Stimulated activated CD4-positive, alpha-beta T cell treated with anti-CD3 and anti-CD28 coated beads, Interleukin-2, amount 100 ng/mL, for 48 hours (primary cell): ENCODE results near the gene BBS12.

Experiments
- DNase-seq, 2 donors: peaks; one replicate each; pipeline ENCODE4 v3.0.0-alpha.2; 2020

The BBS12 gene

GRCh38 chr4:122732329-122733026 lies at the start of gene BBS12:
Gene BBS12, plus strand, starts transcription at chr4:122732704. Its CDS starts 9,189 bp downstream, at chr4:122741893.
- DNase-seq = peak; percentile 99

DNA sequence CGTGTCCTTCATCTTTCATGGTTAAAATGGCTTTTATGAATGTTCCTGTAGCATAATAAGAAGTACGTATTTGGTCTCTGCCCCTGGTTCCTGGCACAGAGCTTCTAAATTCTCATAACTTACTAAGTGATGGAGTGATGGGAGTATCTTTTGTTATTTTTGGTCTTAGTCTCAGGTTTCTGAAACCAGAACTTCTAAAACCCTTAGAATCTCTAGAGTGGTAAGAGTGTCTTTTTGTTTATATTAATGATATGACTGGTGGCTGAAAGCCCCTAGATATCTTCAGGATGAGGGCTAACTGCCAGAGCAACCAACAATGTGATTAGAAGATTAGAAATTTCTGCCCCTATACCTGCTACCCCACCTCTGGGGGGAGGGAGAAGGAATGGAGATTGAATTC lies 45.8 kb upstream of the BBS12 start:
- no peak for DNase-seq

DNA sequence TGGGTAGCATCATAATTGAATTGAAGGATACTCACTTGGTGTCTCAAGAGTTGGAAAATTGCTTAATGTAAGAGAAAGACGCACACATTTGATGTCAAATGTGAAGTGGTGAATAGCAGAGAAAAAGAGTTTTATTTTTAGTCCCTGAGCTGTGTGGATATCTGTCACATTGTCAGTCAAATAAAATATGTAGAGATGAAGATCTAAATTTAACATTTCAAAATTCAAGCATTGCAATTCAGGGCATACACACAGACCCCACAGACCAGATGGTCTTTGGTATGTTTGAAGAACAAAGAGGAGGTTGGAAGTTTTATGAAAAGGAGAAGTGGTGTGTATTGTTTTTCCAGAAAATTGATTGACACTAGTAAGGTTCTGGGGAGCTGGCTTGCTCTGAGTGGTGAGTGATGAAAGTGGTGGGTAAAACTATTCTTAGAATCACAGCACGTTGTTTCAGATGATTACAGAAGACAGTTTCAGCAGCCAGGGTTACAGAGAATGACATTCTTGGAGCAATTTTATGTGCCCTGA lies 44.9 kb upstream of the BBS12 start:
- DNase-seq = no peak

DNA sequence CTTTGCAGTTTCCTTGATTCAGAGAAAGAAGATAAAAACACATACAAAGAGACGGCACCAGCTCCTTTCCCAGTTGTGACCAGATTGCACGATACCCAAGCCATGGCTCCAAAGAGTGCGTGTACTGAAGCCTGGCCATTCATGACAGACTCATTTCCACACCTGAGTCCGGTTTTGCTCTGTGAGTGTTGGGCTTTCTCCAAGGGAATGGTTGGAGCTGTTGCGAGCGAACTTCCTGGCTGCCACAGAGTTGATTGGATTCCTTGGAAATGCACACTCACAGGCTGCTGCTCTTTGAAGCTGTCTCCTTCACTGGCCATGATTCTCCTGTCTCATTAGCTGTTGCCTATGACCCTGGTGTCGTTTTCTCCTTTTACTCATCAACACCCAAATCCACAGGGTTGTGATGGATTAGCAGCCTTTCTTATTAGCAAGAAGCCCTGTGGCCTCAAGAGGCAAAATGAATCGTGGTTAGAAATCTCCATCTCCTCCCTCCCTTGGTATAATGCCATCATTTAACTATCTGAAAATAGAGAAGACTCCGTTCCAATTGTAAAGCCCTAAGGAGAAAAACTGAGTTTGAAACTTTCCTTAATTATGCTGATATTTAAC lies 43.9 kb upstream of the BBS12 start:
- no peak for DNase-seq

- DNase-seq = no peak
Measured at GRCh38 chr4:122689972-122690371, 42.5 kb upstream of the BBS12 start.

DNA sequence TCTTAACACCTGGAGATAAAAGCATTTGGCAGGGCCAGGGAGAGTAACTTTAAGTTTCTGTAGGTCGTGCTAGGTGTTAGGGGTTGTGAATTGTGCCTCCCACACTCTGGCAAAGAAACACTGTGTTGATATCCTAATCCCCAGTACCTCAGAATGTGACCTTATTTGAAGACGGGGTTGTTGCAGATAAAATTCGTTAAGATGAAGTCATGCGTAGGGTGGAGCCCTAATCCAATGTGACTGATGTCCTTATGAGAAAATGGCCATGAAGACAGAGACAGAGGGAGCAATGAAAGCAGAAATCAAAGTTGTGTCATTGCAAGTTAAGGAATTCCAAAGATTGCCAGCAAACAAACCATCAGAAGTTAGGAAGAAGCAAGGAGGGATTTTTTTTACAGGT lies 40.5 kb upstream of the BBS12 start:
- DNase-seq = no peak

DNA sequence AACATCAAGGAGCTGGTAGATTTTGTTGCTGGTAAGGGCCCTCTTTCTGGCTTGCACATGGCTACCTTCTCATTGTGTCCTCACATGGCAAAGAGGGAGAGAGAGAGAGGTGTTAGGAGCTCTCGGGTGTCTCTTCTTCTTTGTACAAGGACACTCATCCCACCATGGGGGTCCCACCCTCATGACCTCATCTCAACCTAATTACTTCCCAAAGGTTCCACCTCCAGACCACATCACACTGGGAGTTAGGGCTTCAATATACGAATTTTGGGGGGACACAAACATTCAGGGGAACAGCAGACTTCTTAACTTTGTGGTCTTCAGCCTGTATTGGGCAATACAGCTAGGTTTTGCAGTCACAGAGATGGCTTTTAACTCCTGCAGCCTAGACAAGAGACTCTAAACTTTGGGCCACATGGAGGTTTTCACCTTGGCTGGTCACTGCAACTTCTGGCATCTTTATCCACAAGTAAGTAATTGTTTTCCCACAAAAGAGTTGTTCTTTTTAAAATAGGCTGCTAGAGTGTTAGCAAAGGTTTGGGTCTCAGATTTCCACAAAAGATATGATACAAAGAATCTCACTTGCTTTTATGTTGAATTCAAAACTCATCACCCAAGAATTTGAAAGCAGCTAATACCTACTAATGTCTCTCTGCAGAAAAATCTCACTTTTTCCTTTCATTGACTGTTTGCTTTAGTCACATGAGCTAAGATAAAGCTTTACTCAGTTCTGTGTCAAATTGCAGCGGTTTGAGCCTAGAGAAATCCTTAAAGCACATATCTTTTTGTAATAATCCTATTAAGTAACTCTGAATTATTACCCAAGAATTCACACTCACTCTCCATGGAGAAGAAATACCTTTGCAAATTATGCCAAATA lies 39.6 kb upstream of the BBS12 start:
- DNase-seq = no peak

- no peak for DNase-seq
Measured at GRCh38 chr4:122695226-122695625, 37.3 kb upstream of the BBS12 start.

GRCh38 chr4:122700178-122700725 lies 32.3 kb upstream of the BBS12 start:
- no peak for DNase-seq

DNA sequence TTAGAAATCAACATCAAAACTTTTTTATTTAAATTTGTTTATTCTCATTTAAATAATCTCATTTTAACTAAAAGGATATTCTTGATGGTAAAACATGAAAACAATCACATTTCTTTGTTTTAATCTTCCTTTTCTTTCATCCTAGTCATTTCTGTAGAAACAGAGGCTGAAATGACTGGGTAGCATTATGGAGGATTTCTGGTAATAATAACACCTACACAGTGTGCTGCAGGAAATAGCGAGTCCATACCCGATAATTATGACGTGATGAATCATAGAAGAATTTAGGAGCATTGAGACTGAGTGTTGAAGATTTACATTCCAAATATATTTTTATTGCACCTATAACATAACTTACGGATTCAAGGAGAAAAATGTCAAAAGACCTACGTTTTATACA lies 31.4 kb upstream of the BBS12 start:
- DNase-seq = no peak

- DNase-seq = no peak
Measured at GRCh38 chr4:122701965-122702364, 30.5 kb upstream of the BBS12 start.

DNA sequence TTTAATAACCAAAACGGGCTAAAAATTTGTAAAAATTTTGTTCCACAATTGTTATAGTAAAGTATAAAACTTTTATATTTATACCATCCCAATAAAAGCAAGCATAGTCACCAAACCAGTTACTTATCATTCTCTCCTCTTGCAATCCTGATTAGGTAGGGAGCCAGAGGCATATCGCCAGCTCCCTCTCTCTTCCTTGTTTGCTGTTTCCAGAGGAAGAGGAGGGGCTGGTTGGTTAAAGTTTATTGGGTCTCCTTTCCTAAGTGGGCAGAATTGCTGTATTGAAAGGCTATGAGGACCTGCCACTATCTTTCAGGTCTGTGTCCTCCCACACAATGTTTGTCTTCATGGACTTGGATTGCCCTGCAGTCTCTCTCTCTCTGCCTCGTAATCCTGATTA lies 29.6 kb upstream of the BBS12 start:
- no peak for DNase-seq

DNA sequence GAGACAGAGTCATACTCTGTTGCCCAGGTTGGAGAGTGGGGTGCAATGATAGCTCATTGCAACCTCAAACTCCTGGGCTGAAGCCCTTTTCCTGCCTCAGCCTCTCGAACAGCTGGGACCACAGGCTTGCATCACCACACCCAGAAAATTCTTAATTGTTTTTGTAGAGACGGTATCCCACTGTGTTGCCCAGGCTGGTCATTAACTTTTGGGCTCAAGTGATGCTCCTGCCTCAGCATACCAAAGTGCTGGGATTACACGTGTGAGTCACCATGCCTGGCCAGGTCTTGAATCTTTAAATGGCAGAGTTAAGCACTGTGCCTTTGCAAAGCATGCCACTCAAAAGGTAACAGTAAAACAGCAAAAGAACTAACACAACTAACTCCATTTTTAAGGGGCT lies 28.6 kb upstream of the BBS12 start:
- no peak for DNase-seq

DNA sequence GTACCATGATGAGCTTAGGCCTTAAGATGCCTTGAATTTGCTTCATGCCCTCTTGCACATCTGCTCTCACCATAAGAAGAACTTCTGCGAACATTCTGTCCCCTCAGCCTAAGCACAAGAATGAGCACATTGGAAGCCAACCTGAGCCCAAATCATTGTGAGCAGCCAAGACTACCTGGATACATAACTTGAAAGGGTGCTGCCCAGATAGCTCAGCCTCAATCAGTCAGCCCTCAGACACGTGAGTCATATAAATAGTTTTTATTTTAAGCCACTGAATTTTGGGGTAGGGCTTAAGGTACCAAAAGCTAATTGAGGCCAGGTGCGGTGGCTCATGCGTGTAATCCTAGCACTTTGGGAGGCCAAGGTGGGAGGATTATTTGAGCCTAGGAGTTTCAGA lies 27.5 kb upstream of the BBS12 start:
- DNase-seq = no peak

GRCh38 chr4:122705547-122706117 lies 26.9 kb upstream of the BBS12 start:
- DNase-seq = no peak

- DNase-seq = no peak
Measured at GRCh38 chr4:122706511-122706910, 26.0 kb upstream of the BBS12 start.

DNA sequence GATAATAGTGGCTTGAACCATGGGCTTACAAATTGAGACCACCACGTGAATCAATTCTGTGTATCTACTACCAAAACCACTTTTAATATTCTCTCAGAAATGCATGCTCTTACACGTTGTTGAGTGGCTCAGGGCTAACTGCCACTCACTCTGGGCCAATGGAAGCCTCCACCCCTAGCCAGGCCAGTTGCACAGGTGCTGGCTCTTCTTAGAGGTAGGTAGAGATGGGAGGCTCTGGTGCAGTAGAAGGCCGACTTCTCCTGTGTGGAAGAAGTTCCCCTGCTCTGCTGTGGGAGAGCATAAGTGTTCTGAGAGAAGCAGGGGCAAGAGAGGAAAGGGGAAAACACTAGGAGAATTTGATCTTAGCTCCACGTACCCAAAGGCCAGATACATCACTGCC lies 25.0 kb upstream of the BBS12 start:
- DNase-seq = no peak

DNA sequence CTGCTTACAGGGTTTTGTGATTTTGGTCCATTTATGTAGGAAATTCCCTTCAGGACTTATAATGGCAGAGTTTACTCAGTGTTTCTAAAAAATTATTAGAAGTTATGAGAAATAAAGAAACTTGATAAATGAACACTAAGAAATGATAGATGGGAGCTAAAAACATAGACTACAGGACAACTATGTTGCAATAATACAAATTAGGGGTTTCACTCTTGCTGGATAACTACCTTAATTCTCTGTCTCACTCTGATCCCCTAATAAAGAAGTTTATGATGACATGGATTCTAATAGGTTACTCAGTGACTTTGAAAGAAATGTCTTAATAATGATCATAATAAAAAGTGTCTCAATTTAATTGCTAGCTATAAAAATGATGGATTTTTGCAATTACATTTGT lies 23.3 kb upstream of the BBS12 start:
- DNase-seq = no peak

- no peak for DNase-seq
Measured at GRCh38 chr4:122710434-122711308, 21.8 kb upstream of the BBS12 start.

DNA sequence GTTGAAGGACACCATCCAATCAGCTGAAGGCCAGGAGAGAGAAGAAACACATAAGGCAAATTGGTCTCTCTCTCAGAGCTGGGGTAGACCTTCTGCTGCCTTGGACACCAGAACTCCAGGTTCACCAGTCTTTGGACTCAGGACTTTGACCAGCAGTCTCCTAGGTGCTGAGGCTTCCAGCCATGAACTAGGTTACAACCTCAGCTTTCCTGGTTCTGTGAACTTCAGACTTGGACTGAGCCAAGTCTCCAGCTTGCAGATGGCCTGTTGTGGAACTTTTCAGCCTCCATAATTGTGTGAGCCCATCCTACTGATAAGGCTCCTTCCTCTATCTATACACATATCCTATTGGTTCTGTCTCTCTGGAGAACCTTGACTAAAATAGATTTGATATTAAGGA lies 20.6 kb upstream of the BBS12 start:
- no peak for DNase-seq

DNA sequence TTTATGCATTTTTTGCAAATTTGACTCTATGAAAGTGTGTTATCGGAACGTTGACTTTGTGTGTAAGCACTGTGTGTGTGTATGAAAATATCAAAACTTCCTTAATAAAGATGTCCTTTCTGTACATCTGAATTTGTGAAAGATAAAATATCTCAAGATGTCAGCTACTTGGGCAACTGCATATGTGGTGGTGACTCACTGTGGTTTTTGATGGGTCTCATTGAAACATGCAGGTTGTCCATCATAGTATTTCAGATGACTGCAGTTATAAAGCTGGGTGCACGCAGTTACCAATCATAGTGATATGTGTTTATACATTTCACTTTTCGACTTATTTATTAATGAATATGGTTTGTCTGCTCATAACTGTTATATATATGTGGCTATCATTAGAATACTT lies 19.7 kb upstream of the BBS12 start:
- no peak for DNase-seq

- no peak for DNase-seq
Measured at GRCh38 chr4:122715221-122715620, 17.3 kb upstream of the BBS12 start.
